Esophagus muscularis mucosa (tissue), 3 donors: ENCODE results near the gene SNX11.

Experiments
- CTCF ChIP-seq, 3 experiments: fragments of 200-600 bp in 2 of 3; fragments of 450-650 bp in 1 of 3; sonication (generic) in 2 of 3; IDR thresholded peaks; one replicate each; pipeline ENCODE4 v1.5.1; 2017 to 2019; ENCODE audit warnings: antibody characterized with exemption in 3 of 3, mild to moderate bottlenecking in 2 of 3, moderate library complexity in 1 of 3
- POLR2A ChIP-seq: fragments of 450-650 bp; IDR thresholded peaks from one replicate; pipeline ENCODE4 v1.6.1; 2017; ENCODE audit warnings: antibody characterized with exemption, moderate library complexity, mild to moderate bottlenecking, low read depth
- POLR2AphosphoS5 ChIP-seq, 2 donors: sonication (generic); formaldehyde crosslinking; IDR thresholded peaks; one replicate each; pipeline ENCODE4 v1.6.1; 2017; ENCODE audit warnings: antibody characterized with exemption in 2 of 2

- TF ChIP-seq POLR2AphosphoS5 (IDR thresholded peaks at IDR 0.05) (no peak), CTCF (IDR thresholded peaks at IDR 0.05) (no peak), POLR2A (no peak)
Measured at GRCh38 chr17:48169926-48170325, 62.4 kb downstream of the SNX11 start.
